Astrocyte (in vitro differentiated cells and primary cell): ENCODE measurements around the gene DCDC1. TPM values are rescaled to one million over a fixed set of nuclear protein-coding genes. Genes with fewer than 3 reads are reported as not detected.

Source experiments
- DNase-seq: peaks from one replicate; pipeline ENCODE4 v3.0.0-alpha.2; 2010; ENCODE audit warnings: low read depth
- FAIRE-seq: peaks from 2 replicates; lab custom pipeline; 2011; peaks lifted over from hg19 to GRCh38; lab: Jason Lieb, UNC
- H2AFZ ChIP-seq: 2 replicates; pipeline ENCODE4 v1.6.0; 2012; ENCODE audit warnings: low read depth, low read length, inconsistent platforms
- H3K27ac ChIP-seq: 2 replicates; pipeline ENCODE4 v1.5.1; 2011; ENCODE audit warnings: low read depth, low read length, inconsistent platforms
- H3K27me3 ChIP-seq: 2 replicates; pipeline ENCODE4 v1.6.0; 2011; ENCODE audit warnings: low read length, inconsistent platforms; ENCODE audit not compliant: insufficient read depth
- H3K36me3 ChIP-seq: 2 replicates; pipeline ENCODE4 v1.5.1; 2011; ENCODE audit warnings: low read length, inconsistent platforms; ENCODE audit not compliant: insufficient read depth
- H3K4me1 ChIP-seq: 2 replicates; pipeline ENCODE4 v1.5.1; 2011; ENCODE audit warnings: low read length, inconsistent platforms; ENCODE audit not compliant: insufficient read depth
- H3K4me2 ChIP-seq: 2 replicates; pipeline ENCODE4 v1.6.0; 2012; ENCODE audit warnings: low read length, inconsistent platforms
- H3K4me3 ChIP-seq: 2 replicates; pipeline ENCODE4 v1.5.1; 2011; ENCODE audit warnings: low read depth, mild to moderate bottlenecking, low read length, inconsistent platforms; ENCODE audit not compliant: insufficient read depth
- H3K79me2 ChIP-seq: 2 replicates; pipeline ENCODE4 v1.6.0; 2012; ENCODE audit warnings: mild to moderate bottlenecking, low read length, inconsistent platforms; ENCODE audit not compliant: insufficient read depth
- H3K9ac ChIP-seq: 2 replicates; pipeline ENCODE4 v1.6.0; 2012; ENCODE audit warnings: mild to moderate bottlenecking, low read length, inconsistent platforms
- H3K9me3 ChIP-seq: 2 replicates; pipeline ENCODE4 v1.5.1; 2012; ENCODE audit warnings: low read depth, mild to moderate bottlenecking, low read length, inconsistent platforms; ENCODE audit not compliant: insufficient read depth
- H4K20me1 ChIP-seq: 2 replicates; pipeline ENCODE4 v1.6.0; 2012; ENCODE audit warnings: low read length, inconsistent platforms; ENCODE audit not compliant: insufficient read depth
- H3K27ac Mint-ChIP-seq: one replicate; pipeline ENCODE4 v1.8.0; 2021; ENCODE audit warnings: mild to moderate bottlenecking, mixed read lengths; ENCODE audit not compliant: unreplicated experiment
- H3K27me3 Mint-ChIP-seq: one replicate; pipeline ENCODE4 v1.8.0; 2021; ENCODE audit warnings: low read depth, mixed read lengths; ENCODE audit not compliant: unreplicated experiment
- H3K36me3 Mint-ChIP-seq: one replicate; pipeline ENCODE4 v1.8.0; 2021; ENCODE audit warnings: low read depth, mixed read lengths; ENCODE audit not compliant: unreplicated experiment
- H3K4me1 Mint-ChIP-seq: one replicate; pipeline ENCODE4 v1.8.0; 2021; ENCODE audit warnings: low read depth, mixed read lengths; ENCODE audit not compliant: unreplicated experiment
- H3K4me3 Mint-ChIP-seq: one replicate; pipeline ENCODE4 v1.8.0; 2021; ENCODE audit warnings: mild to moderate bottlenecking, moderate library complexity, mixed read lengths; ENCODE audit not compliant: unreplicated experiment
- H3K9me3 Mint-ChIP-seq: one replicate; pipeline ENCODE4 v1.8.0; 2021; ENCODE audit warnings: mild to moderate bottlenecking, mixed read lengths; ENCODE audit not compliant: unreplicated experiment
- CTCF ChIP-seq: IDR thresholded peaks from 2 replicates; pipeline ENCODE4 v1.5.1; 2011; ENCODE audit warnings: low read depth, mild to moderate bottlenecking, inconsistent platforms, low read length, moderate library complexity; ENCODE audit not compliant: insufficient read depth
- EZH2 ChIP-seq: IDR thresholded peaks from 2 replicates; pipeline ENCODE4 v1.6.1; 2012; ENCODE audit warnings: mild to moderate bottlenecking, low read length, inconsistent platforms; ENCODE audit not compliant: insufficient read depth
- total RNA-seq: library from RNA; stranded (reverse); gene quantifications from 2 replicates; pipeline ENCODE4 v1.2.1, GENCODE V29; 2021

The DCDC1 gene
- total RNA-seq, 1 donor from 2014 or later = 1.4 TPM

- Histone ChIP-seq H3K79me2 (no peaks in the 10 kb centered on the region), H4K20me1 (no peaks in the 10 kb centered on the region), H3K36me3 (no peaks in the 10 kb centered on the region), H3K27me3 (no peaks in the 10 kb centered on the region), H3K27ac (no peak overlapping the region), H3K4me1 (no peaks in the 10 kb centered on the region), H3K4me2 (no peak overlapping the region), H3K9ac (no peak overlapping the region), H3K9me3 (peaks cover 5% of the 10 kb centered on the region), H3K4me3 (no peak overlapping the region), H2AFZ (no peak overlapping the region)
- DNase-seq (no peak), FAIRE-seq (no peak)
- H3K27ac Mint-ChIP-seq = no peak overlapping the region
- no peaks in the 10 kb centered on the region for H3K36me3 Mint-ChIP-seq
- no peaks in the 10 kb centered on the region for H3K27me3 Mint-ChIP-seq
- peaks cover 2% of the 10 kb centered on the region for H3K4me1 Mint-ChIP-seq
- H3K9me3 Mint-ChIP-seq = peaks cover 7% of the 10 kb centered on the region
- TF ChIP-seq CTCF (no peak), EZH2 (no peak)
- no peak overlapping the region for H3K4me3 Mint-ChIP-seq
These were observed 195.4 kb downstream of the DCDC1 start for GRCh38 chr11:31173926-31174680.

- no peaks in the 10 kb centered on the region for H3K79me2 ChIP-seq
- H3K4me3 ChIP-seq = no peak overlapping the region
- Mint-ChIP-seq H3K36me3 (no peaks in the 10 kb centered on the region), H3K4me3 (no peak overlapping the region), H3K27me3 (no peaks in the 10 kb centered on the region), H3K27ac (no peak overlapping the region), H3K9me3 (no peaks in the 10 kb centered on the region), H3K4me1 (no peaks in the 10 kb centered on the region)
- H3K9ac ChIP-seq = no peak overlapping the region
- no peak overlapping the region for H3K27ac ChIP-seq
- no peaks in the 10 kb centered on the region for H4K20me1 ChIP-seq
- H3K4me2 ChIP-seq = no peak overlapping the region
- H3K4me1 ChIP-seq = no peaks in the 10 kb centered on the region
- DNase-seq (no peak), FAIRE-seq (no peak)
- H2AFZ ChIP-seq = no peak overlapping the region
- peak; percentile 29 for TF ChIP-seq CTCF
- TF ChIP-seq EZH2 = no peak
- no peaks in the 10 kb centered on the region for H3K36me3 ChIP-seq
- no peaks in the 10 kb centered on the region for H3K27me3 ChIP-seq
- no peaks in the 10 kb centered on the region for H3K9me3 ChIP-seq
These were observed 208.8 kb downstream of the DCDC1 start for GRCh38 chr11:31160504-31161422.
